GM12878 (cell line): ENCODE results near the gene TMEM94. TPM values are rescaled to one million over a fixed set of nuclear protein-coding genes. Genes with fewer than 3 reads are reported as not detected.

Source experiments
- ASH2L ChIP-seq: fragments of 300-600, 200-600 bp; sonication (generic); IDR thresholded peaks from 2 replicates; pipeline ENCODE4 v1.6.1; 2017; ENCODE audit warnings: low read depth, mild to moderate bottlenecking, borderline replicate concordance
- ATF3 ChIP-seq: IDR thresholded peaks from 2 replicates; pipeline ENCODE4 v1.6.1; 2011; ENCODE audit warnings: low read depth, mild to moderate bottlenecking, low read length, moderate library complexity, borderline replicate concordance; ENCODE audit errors: extremely low read depth
- BCL3 ChIP-seq: IDR thresholded peaks from 2 replicates; pipeline ENCODE4 v1.6.1; 2011; ENCODE audit warnings: borderline replicate concordance, low read depth, mild to moderate bottlenecking, moderate library complexity, low read length; ENCODE audit not compliant: insufficient read depth, poor library complexity, severe bottlenecking
- CEBPZ ChIP-seq: fragments of 150-350 bp; IDR thresholded peaks from 2 replicates; pipeline ENCODE4 v1.6.1; 2016; ENCODE audit warnings: low read depth, low read length
- CREB1 ChIP-seq: IDR thresholded peaks from 2 replicates; pipeline ENCODE4 v1.6.1; 2012; ENCODE audit warnings: low read depth, mild to moderate bottlenecking, inconsistent platforms
- CUX1 ChIP-seq: IDR thresholded peaks from 2 replicates; pipeline ENCODE4 v1.6.1; 2012; ENCODE audit warnings: improper control_type of control experiment, low read depth, low read length; ENCODE audit not compliant: insufficient replicate concordance
- JUNB ChIP-seq: IDR thresholded peaks from 2 replicates; pipeline ENCODE4 v1.6.1; 2016; ENCODE audit warnings: antibody characterized with exemption, mild to moderate bottlenecking
- LARP7 ChIP-seq: fragments of 450-650 bp; IDR thresholded peaks from 2 replicates; pipeline ENCODE4 v1.6.1; 2017; ENCODE audit warnings: mild to moderate bottlenecking
- MLLT1 ChIP-seq: fragments of 450-650 bp; IDR thresholded peaks from 2 replicates; pipeline ENCODE4 v1.6.1; 2016; ENCODE audit warnings: mild to moderate bottlenecking
- MYB ChIP-seq: fragments of 150-350 bp; IDR thresholded peaks from 2 replicates; pipeline ENCODE4 v1.6.1; 2014; ENCODE audit warnings: mild to moderate bottlenecking, low read depth, low read length, borderline replicate concordance
- NR2C2 ChIP-seq: IDR thresholded peaks from 2 replicates; pipeline ENCODE4 v1.6.1; 2011; ENCODE audit warnings: borderline replicate concordance, low read depth; ENCODE audit not compliant: control insufficient read depth, insufficient read length
- SUZ12 ChIP-seq: fragments of 200-600 bp; sonication (generic); IDR thresholded peaks from one replicate; pipeline ENCODE4 v1.6.1; 2018; ENCODE audit warnings: antibody characterized with exemption, mild to moderate bottlenecking; ENCODE audit not compliant: unreplicated experiment
- ZZZ3 ChIP-seq: IDR thresholded peaks from 2 replicates; pipeline ENCODE4 v1.6.1; 2011; ENCODE audit warnings: low read depth; ENCODE audit not compliant: control insufficient read depth, insufficient read length
- polyA plus RNA-seq, 11 experiments: library from polyadenylated mRNA; depleted of rRNA in 4 of 11; unstranded in 6 of 11; stranded (reverse) in 5 of 11; fragments of >200 nt; fragmentation: Nextera tagmentation in 4 of 11; fragmentation: Illumina TruSeq in 1 of 11; extraction: Ambion mirVana in 4 of 11; extraction: Trizol in 1 of 11; gene quantifications; 1 replicate in 1 of 11; 2 replicates in 10 of 11; pipeline versions ENCODE4 v1.2.1 to v1.2.3, GENCODE V29; 2011 to 2016; ENCODE audit warnings: inconsistent platforms in 2 of 11, missing spikeins in 2 of 11, low read depth in 1 of 11
- total RNA-seq, 4 experiments: library from RNA; depleted of rRNA in 3 of 4; stranded (reverse); fragments of >200 nt in 3 of 4; fragmentation: Illumina TruSeq in 1 of 4; extraction: Trizol in 1 of 4; gene quantifications; 2 replicates each; pipeline versions ENCODE4 v1.2.1 to v1.2.3, GENCODE V29; 2013 to 2021

Gene TMEM94
- total and polyA plus RNA-seq, 10 of the 15 experiments (the other 5 are each of a cell fraction or from before 2014, with no cell fraction given) = 0.31 to 70.7 (median 24.4) TPM

GRCh38 chr17:75471207-75471606, 14.8 kb downstream of the TMEM94 start (continued):
- no peak for TF ChIP-seq CEBPZ
- TF ChIP-seq ZZZ3 = no peak
- no peak for TF ChIP-seq MYB
- no peak for TF ChIP-seq LARP7
- TF ChIP-seq ATF3 = no peak
- TF ChIP-seq JUNB = no peak
- TF ChIP-seq ASH2L = no peak
- no peak for TF ChIP-seq SUZ12
- no peak for TF ChIP-seq CUX1
- no peak for TF ChIP-seq CREB1
- no peak for TF ChIP-seq BCL3
- TF ChIP-seq MLLT1 = no peak
- TF ChIP-seq NR2C2 = no peak
